Activated T-helper 17 cell treated with anti-CD3 and anti-CD28 coated beads, Interleukin-2, amount 50 U/mL, for 72 hours (primary cell): ENCODE results near the gene YOD1. TPM values are rescaled to one million over a fixed set of nuclear protein-coding genes. Genes with fewer than 3 reads are reported as not detected.

ENCODE experiments used
- ATAC-seq: fragments of 150-1000 bp; cut with Tn5 transposase; replicated peaks from 2 replicates; pipeline ENCODE4 v1.10.0; 2021; ENCODE audit warnings: mild to moderate bottlenecking, moderate library complexity
- H3K27ac Mint-ChIP-seq: one replicate; pipeline ENCODE4 v1.8.0; 2022; ENCODE audit warnings: mixed read lengths
- H3K27me3 Mint-ChIP-seq: one replicate; pipeline ENCODE4 v1.8.0; 2022; ENCODE audit warnings: mixed read lengths
- H3K36me3 Mint-ChIP-seq: one replicate; pipeline ENCODE4 v1.8.0; 2022; ENCODE audit warnings: low read depth, mild to moderate bottlenecking, mixed read lengths
- H3K4me1 Mint-ChIP-seq: one replicate; pipeline ENCODE4 v1.8.0; 2022; ENCODE audit warnings: mixed read lengths
- H3K4me3 Mint-ChIP-seq: one replicate; pipeline ENCODE4 v1.8.0; 2022; ENCODE audit warnings: mild to moderate bottlenecking, mixed read lengths
- H3K9me3 Mint-ChIP-seq: one replicate; pipeline ENCODE4 v1.8.0; 2022; ENCODE audit warnings: mixed read lengths
- total RNA-seq, 2 donors: library from RNA; stranded (reverse); gene quantifications; one replicate each; pipeline ENCODE4 v1.2.3, GENCODE V29; 2022

The YOD1 gene
- total RNA-seq, 2 donors from 2014 or later: 6.7 to 7.1 TPM

- ATAC-seq: no peak
- H3K9me3 Mint-ChIP-seq: no peaks in the 10 kb centered on the region
- peaks cover 16% of the 10 kb centered on the region for H3K27me3 Mint-ChIP-seq
- peaks cover 6% of the 10 kb centered on the region for H3K4me1 Mint-ChIP-seq
- no peak overlapping the region for H3K27ac Mint-ChIP-seq
- no peaks in the 10 kb centered on the region for H3K36me3 Mint-ChIP-seq
- H3K4me3 Mint-ChIP-seq: no peak overlapping the region
Observed at GRCh38 chr1:207004931-207005830, 45.8 kb downstream of the YOD1 start.

- no peak for ATAC-seq
- Mint-ChIP-seq H3K9me3 (no peaks in the 10 kb centered on the region), H3K27me3 (peaks cover 16% of the 10 kb centered on the region), H3K27ac (no peak overlapping the region), H3K36me3 (no peaks in the 10 kb centered on the region), H3K4me3 (no peak overlapping the region), H3K4me1 (peaks cover 6% of the 10 kb centered on the region)
Observed at GRCh38 chr1:207003210-207003609, 47.8 kb downstream of the YOD1 start.

GRCh38 chr1:207002724-207003146 lies 48.3 kb downstream of the YOD1 start:
- H3K27me3 Mint-ChIP-seq: peaks cover 15% of the 10 kb centered on the region
- no peak for ATAC-seq

GRCh38 chr1:207001492-207002245 lies 49.3 kb downstream of the YOD1 start:
- Mint-ChIP-seq H3K4me1 (peaks cover 6% of the 10 kb centered on the region), H3K9me3 (no peaks in the 10 kb centered on the region), H3K27ac (no peak overlapping the region), H3K36me3 (no peaks in the 10 kb centered on the region), H3K27me3 (peaks cover 9% of the 10 kb centered on the region), H3K4me3 (no peak overlapping the region)
- ATAC-seq: no peak

More at GRCh38 chr1:207002724-207003146, 48.3 kb downstream of the YOD1 start:
- H3K4me3 Mint-ChIP-seq: no peak overlapping the region
- no peaks in the 10 kb centered on the region for H3K36me3 Mint-ChIP-seq
- H3K4me1 Mint-ChIP-seq: peaks cover 6% of the 10 kb centered on the region
- no peak overlapping the region for H3K27ac Mint-ChIP-seq
- no peaks in the 10 kb centered on the region for H3K9me3 Mint-ChIP-seq

- no peaks in the 10 kb centered on the region for H3K36me3 Mint-ChIP-seq
- no peaks in the 10 kb centered on the region for H3K9me3 Mint-ChIP-seq
- peaks cover 3% of the 10 kb centered on the region for H3K27me3 Mint-ChIP-seq
- H3K4me1 Mint-ChIP-seq: peaks cover 6% of the 10 kb centered on the region
- H3K4me3 Mint-ChIP-seq: no peak overlapping the region
- no peak for ATAC-seq
- H3K27ac Mint-ChIP-seq: no peak overlapping the region
Observed at GRCh38 chr1:207000651-207001291, 50.2 kb downstream of the YOD1 start.

- ATAC-seq: no peak
- H3K27ac Mint-ChIP-seq: no peak overlapping the region
- H3K9me3 Mint-ChIP-seq: no peaks in the 10 kb centered on the region
- no peaks in the 10 kb centered on the region for H3K4me1 Mint-ChIP-seq
- H3K4me3 Mint-ChIP-seq: no peak overlapping the region
- H3K27me3 Mint-ChIP-seq: peaks cover 8% of the 10 kb centered on the region
- H3K36me3 Mint-ChIP-seq: no peaks in the 10 kb centered on the region
Observed at GRCh38 chr1:206998816-206999215, 52.2 kb downstream of the YOD1 start.

Other genes with a start within 250 kb of the YOD1 start
- not detected for gene IL20, start 185.6 kb downstream of the YOD1 start, total RNA-seq
- 1 to 10 TPM in 1 of 2 donors, under 1 TPM in 1; 0.15 to 4.6 TPM for gene IL24, start 153.8 kb downstream of the YOD1 start, total RNA-seq
- gene FCMR, start 129.3 kb downstream of the YOD1 start, total RNA-seq: 10 to 100 TPM; 22.7 to 74.0 TPM
- under 1 TPM in 1 of 2 donors, not detected in 1; 0.34 TPM for gene PIGR, start 104.7 kb downstream of the YOD1 start, total RNA-seq
- gene FCAMR, start 80.7 kb downstream of the YOD1 start, total RNA-seq: not detected
- gene C1orf116, start 18.5 kb downstream of the YOD1 start, total RNA-seq: not detected
- 1 to 10 TPM in 1 of 2 donors, under 1 TPM in 1; 0.85 to 1.3 TPM for gene PFKFB2, start 2.1 kb upstream of the YOD1 start, total RNA-seq
- 1 to 10 TPM in 1 of 2 donors, under 1 TPM in 1; 0.58 to 2.1 TPM for gene C4BPB, start 37.7 kb upstream of the YOD1 start, total RNA-seq
- not detected for gene C4BPA, start 53.0 kb upstream of the YOD1 start, total RNA-seq